GM21526 (cell line): ENCODE measurements around the gene CPTP.

Experiments used
- ATAC-seq: cut with Tn5 transposase; IDR thresholded peaks from one replicate; pipeline ENCODE4 v1.9.1; 2021; ENCODE audit warnings: moderate library complexity; ENCODE audit not compliant: unreplicated experiment, low FRiP score

CPTP gene

DNA sequence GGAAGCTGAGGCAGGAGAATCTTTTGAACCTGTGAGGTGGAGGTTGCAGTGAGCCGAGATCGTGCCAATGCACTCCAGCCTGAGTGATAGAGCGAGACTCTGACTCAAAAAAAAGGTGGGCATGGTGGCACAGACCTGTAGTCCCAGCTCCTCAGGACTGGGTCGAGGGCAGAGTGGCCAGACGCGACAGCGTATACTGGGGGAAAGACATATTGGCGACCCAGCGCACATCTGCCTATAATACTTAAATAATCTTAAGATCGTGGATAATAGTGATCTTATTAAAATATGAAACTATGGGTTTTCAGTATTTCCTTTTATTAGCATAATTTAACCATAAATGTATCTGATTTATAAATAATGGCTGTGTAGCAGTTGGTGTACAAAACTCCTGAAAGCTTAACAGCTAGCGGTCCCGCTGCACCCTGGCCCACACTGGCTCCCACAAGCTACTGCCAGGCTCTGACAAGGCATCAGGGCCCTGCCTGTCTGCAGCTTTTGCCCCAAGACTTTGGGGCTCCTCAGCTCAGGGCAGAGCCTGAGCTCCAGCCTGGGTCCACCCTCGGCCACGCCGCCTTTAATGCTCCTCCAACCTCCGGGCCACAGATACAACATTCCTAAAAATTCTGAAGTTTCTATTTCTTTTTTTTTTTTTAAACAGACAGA is 53.1 kb downstream of the CPTP start:
- ATAC-seq, result no peak
